DMS79 treated with DMSO at 0.1 percent for 48 hours (cell line): Measurements from ENCODE around the gene SMIM11.
A peak's percentile ranks its signal among the peaks of the same experiment; 100 is the strongest.
"Not testable (repeated sequence)": the region's sequence is repeated elsewhere in the genome, so short reads cannot be mapped to it uniquely, and the experiment has no call there.

Experiments
- DNase-seq: peaks from one replicate; lab custom pipeline; 2025; lab: John Stamatoyannopoulos, UW

SMIM11 gene

GRCh38 chr21:34374940-34375618, at the start of gene SMIM11:
SMIM11 (plus strand) TSS chr21:34375507; CDS start chr21:34379505, 3,998 bp downstream.
- DNase-seq = not testable (repeated sequence)

- no peak for DNase-seq
Observed at GRCh38 chr21:34330055-34330454, 45.3 kb upstream of the SMIM11 start.

- no peak for DNase-seq
Observed at GRCh38 chr21:34331726-34332125, 43.6 kb upstream of the SMIM11 start.

GRCh38 chr21:34332347-34332746, 43.0 kb upstream of the SMIM11 start:
- DNase-seq = no peak

GRCh38 chr21:34333121-34333739, 42.1 kb upstream of the SMIM11 start:
- DNase-seq = no peak

- DNase-seq = no peak
Observed at GRCh38 chr21:34335316-34335715, 40.0 kb upstream of the SMIM11 start.

- DNase-seq = no peak
Observed at GRCh38 chr21:34336245-34336644, 39.1 kb upstream of the SMIM11 start.

- DNase-seq = no peak
Observed at GRCh38 chr21:34336756-34337391, 38.4 kb upstream of the SMIM11 start.

GRCh38 chr21:34337741-34338140, 37.6 kb upstream of the SMIM11 start:
- no peak for DNase-seq

- DNase-seq = no peak
Observed at GRCh38 chr21:34338226-34338625, 37.1 kb upstream of the SMIM11 start.

- no peak for DNase-seq
Observed at GRCh38 chr21:34340061-34340460, 35.2 kb upstream of the SMIM11 start.

GRCh38 chr21:34342476-34342875, 32.8 kb upstream of the SMIM11 start:
- DNase-seq = no peak

GRCh38 chr21:34343347-34343746, 32.0 kb upstream of the SMIM11 start:
- no peak for DNase-seq

- no peak for DNase-seq
Observed at GRCh38 chr21:34343838-34344381, 31.4 kb upstream of the SMIM11 start.

- no peak for DNase-seq
Observed at GRCh38 chr21:34344584-34344983, 30.7 kb upstream of the SMIM11 start.

GRCh38 chr21:34345091-34345871, 30.0 kb upstream of the SMIM11 start:
- DNase-seq = no peak

- DNase-seq = no peak
Observed at GRCh38 chr21:34345892-34346291, 29.4 kb upstream of the SMIM11 start.

GRCh38 chr21:34348890-34349519, 26.3 kb upstream of the SMIM11 start:
- no peak for DNase-seq

GRCh38 chr21:34351786-34352241, 23.5 kb upstream of the SMIM11 start:
- peak; percentile 86 for DNase-seq

GRCh38 chr21:34352556-34352955, 22.8 kb upstream of the SMIM11 start:
- DNase-seq = no peak

GRCh38 chr21:34353182-34353581, 22.1 kb upstream of the SMIM11 start:
- DNase-seq = no peak

GRCh38 chr21:34354836-34355235, 20.5 kb upstream of the SMIM11 start:
- DNase-seq = no peak
